Right lobe of liver (tissue), 6 donors: Measurements from ENCODE around the gene SETBP1. TPM values are rescaled to one million over a fixed set of nuclear protein-coding genes. Genes with fewer than 3 reads are reported as not detected.

Experiments used
- ATAC-seq, 4 donors: fragments of 200-7000 bp; cut with Tn5 transposase; one replicate each; pipeline ENCODE4 v1.9.1; 2020; ENCODE audit warnings: mild to moderate bottlenecking in 4 of 4, moderate library complexity in 4 of 4
- DNase-seq, 3 donors: peaks; one replicate each; pipeline ENCODE4 v3.0.0-alpha.2; 2020
- H3K27ac ChIP-seq, 3 donors: fragments of 200-600 bp; one replicate each; pipeline ENCODE4 v1.8.0; 2022
- H3K27me3 ChIP-seq, 2 donors: fragments of 200-600 bp; one replicate each; pipeline ENCODE4 v1.8.0; 2022
- H3K36me3 ChIP-seq, 4 donors: fragments of 200-600 bp; sonication (generic) in 1 of 4; one replicate each; pipeline versions ENCODE4 v1.5.1 to v1.8.0; 2017 to 2022; ENCODE audit warnings: control low read depth in 1 of 4
- H3K4me1 ChIP-seq, 4 donors: fragments of 200-600 bp; sonication (generic) in 1 of 4; one replicate each; pipeline versions ENCODE4 v1.5.1 to v1.8.0; 2017 to 2022; ENCODE audit warnings: control low read depth in 1 of 4
- H3K4me3 ChIP-seq, 3 donors: fragments of 200-600 bp; one replicate each; pipeline ENCODE4 v1.8.0; 2022
- H3K9me3 ChIP-seq, 4 donors: fragments of 200-600 bp; sonication (generic) in 1 of 4; one replicate each; pipeline versions ENCODE4 v1.5.1 to v1.8.0; 2017 to 2022; ENCODE audit warnings: control low read depth in 1 of 4
- CTCF ChIP-seq, 4 donors: fragments of 200-600 bp in 3 of 4; fragments of 450-650 bp in 1 of 4; IDR thresholded peaks; one replicate each; pipeline versions ENCODE4 v1.5.1 to v1.8.0; 2016 to 2022; ENCODE audit warnings: antibody characterized with exemption in 4 of 4, mild to moderate bottlenecking in 2 of 4
- POLR2A ChIP-seq: fragments of 450-650 bp; IDR thresholded peaks from one replicate; pipeline ENCODE4 v1.6.1; 2017; ENCODE audit warnings: antibody characterized with exemption, mild to moderate bottlenecking
- WGBS: methylation state at CpG from one replicate; pipeline ENCODE4 v1.1.6; 2018; ENCODE audit warnings: low coverage, low lambda C conversion rate; ENCODE audit not compliant: insufficient coverage; ENCODE audit errors: missing lambda C conversion rate; 5-methylcytosine and 5-hydroxymethylcytosine counted together
- intact Hi-C, 2 donors: fragments of 100-400 bp; cut with DNase I; formaldehyde crosslinking; loops; one replicate each; pipeline versions ENCODE4 v1.11.2 to v1.14.1; 2022
- total RNA-seq, 6 experiments: library from RNA; depleted of rRNA in 2 of 6; stranded (reverse); fragments of >200 nt in 2 of 6; fragmentation: NEBNext Ultra II Directional in 3 of 6; extraction: Animal tissue kit (Norgen Biotek cat#: 25700) in 3 of 6; gene quantifications; one replicate each; pipeline versions ENCODE4 v1.1.0 to v1.2.4, GENCODE V29; 2016 to 2023
- donor health status: DM: no; HTN: yes; CAD: no.
- donor health status: DM: no; HTN: no; CAD: no.
- donor health status: DM: no; HTN: no; CAD: no.
- donor health status: DM: no; HTN: yes; CAD: no.
- donor health status: DM: no; HTN: yes; CAD: no.

SETBP1 gene
- total RNA-seq, 6 experiments from 2014 or later = 14.3 to 29.1 (median 16.6) TPM

- no peaks in the 10 kb centered on the region for H3K9me3 ChIP-seq
- peaks cover 0 to 49% (median 23%) of the 10 kb centered on the region in 4 donors for H3K4me1 ChIP-seq
- 17% methylated on average over 1 of the region's 1 CpG for WGBS
- H3K36me3 ChIP-seq = no peaks in the 10 kb centered on the region
- no peak overlapping the region for H3K4me3 ChIP-seq
- TF ChIP-seq CTCF (IDR thresholded peaks at IDR 0.05) (no peak), POLR2A (no peak)
- DNase-seq = no peak
- H3K27me3 ChIP-seq = no peaks in the 10 kb centered on the region
- intact Hi-C loops = no loop called here
- H3K27ac ChIP-seq = peak overlapping the region; percentile 70 to 91 (median 74)
- ATAC-seq = peak; percentile 71 to 80 (median 74)
Measured at GRCh38 chr18:44821924-44822323, 141.2 kb downstream of the SETBP1 start.

- no peak overlapping the region for H3K27ac ChIP-seq
- DNase-seq (no peak), ATAC-seq (no peak)
- no peaks in the 10 kb centered on the region for H3K9me3 ChIP-seq
- intact Hi-C loops = no loop called here
- peaks cover 0 to 52% (median 25%) of the 10 kb centered on the region in 4 donors for H3K4me1 ChIP-seq
- H3K4me3 ChIP-seq = no peak overlapping the region
- TF ChIP-seq POLR2A = no peak
- no peak for TF ChIP-seq CTCF (IDR thresholded peaks at IDR 0.05)
- no peaks in the 10 kb centered on the region for H3K36me3 ChIP-seq
- 42% methylated on average over 3 of the region's 3 CpGs for WGBS
- no peaks in the 10 kb centered on the region for H3K27me3 ChIP-seq
Measured at GRCh38 chr18:44823286-44823685, 142.6 kb downstream of the SETBP1 start.

GRCh38 chr18:44823782-44824181, 143.1 kb downstream of the SETBP1 start:
- Histone ChIP-seq H3K4me3 (no peak overlapping the region), H3K9me3 (no peaks in the 10 kb centered on the region), H3K27ac (no peak overlapping the region), H3K27me3 (no peaks in the 10 kb centered on the region), H3K4me1 (peaks cover 0 to 52% (median 25%) of the 10 kb centered on the region in 4 donors), H3K36me3 (no peaks in the 10 kb centered on the region)
- DNase-seq = no peak
- TF ChIP-seq POLR2A (no peak), CTCF (IDR thresholded peaks at IDR 0.05) (no peak)
- ATAC-seq = no peak
- intact Hi-C loops = no loop called here

GRCh38 chr18:44824884-44825283, 144.2 kb downstream of the SETBP1 start:
- Histone ChIP-seq H3K4me1 (peaks cover 0 to 49% (median 23%) of the 10 kb centered on the region in 4 donors), H3K4me3 (no peak overlapping the region), H3K27me3 (no peaks in the 10 kb centered on the region), H3K36me3 (no peaks in the 10 kb centered on the region), H3K27ac (no peak overlapping the region), H3K9me3 (no peaks in the 10 kb centered on the region)
- WGBS = 75% methylated on average over 2 of the region's 2 CpGs
- intact Hi-C loops = no loop called here
- ATAC-seq = no peak
- TF ChIP-seq POLR2A = no peak
- no peak for TF ChIP-seq CTCF (IDR thresholded peaks at IDR 0.05)
- DNase-seq = no peak
